HG03159 (cell line): Measurements from ENCODE around the gene ADAMTSL3.
A peak's percentile ranks its signal among the peaks of the same experiment; 100 is the strongest.
"Not testable (repeated sequence)": the region's sequence is repeated elsewhere in the genome, so short reads cannot be mapped to it uniquely, and the experiment has no call there.

Experiments used
- ATAC-seq: cut with Tn5 transposase; IDR thresholded peaks from one replicate; pipeline ENCODE4 v1.9.1; 2021; ENCODE audit warnings: mild to moderate bottlenecking, moderate library complexity; ENCODE audit not compliant: unreplicated experiment

The ADAMTSL3 gene

GRCh38 chr15:84006421-84006820, 352.5 kb downstream of the ADAMTSL3 start:
- no peak for ATAC-seq

GRCh38 chr15:84009616-84010015, 355.7 kb downstream of the ADAMTSL3 start:
- ATAC-seq: no peak

GRCh38 chr15:84010246-84010645, 356.3 kb downstream of the ADAMTSL3 start:
- ATAC-seq: no peak

- no peak for ATAC-seq
Observed at GRCh38 chr15:84016371-84016770, 362.4 kb downstream of the ADAMTSL3 start.

DNA sequence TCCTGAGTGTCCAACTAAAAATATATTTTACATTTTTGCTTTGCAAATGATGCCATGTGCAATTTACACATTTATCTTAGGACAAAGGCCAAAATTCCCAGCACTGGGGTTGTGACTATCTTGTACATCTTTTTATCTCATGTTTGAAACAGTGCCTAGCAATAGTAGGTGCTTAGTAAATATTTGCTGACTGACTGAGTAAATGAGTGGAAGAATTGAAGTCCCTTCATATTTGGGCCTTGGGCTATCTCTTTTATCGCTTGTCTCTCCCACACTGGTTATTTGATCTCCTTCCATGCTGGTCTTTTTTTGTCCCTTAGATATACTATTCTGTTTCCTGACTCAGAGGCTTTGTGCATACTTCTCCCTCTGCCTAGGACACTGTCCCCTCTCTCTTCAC, 368.6 kb downstream of the ADAMTSL3 start:
- ATAC-seq: no peak

DNA sequence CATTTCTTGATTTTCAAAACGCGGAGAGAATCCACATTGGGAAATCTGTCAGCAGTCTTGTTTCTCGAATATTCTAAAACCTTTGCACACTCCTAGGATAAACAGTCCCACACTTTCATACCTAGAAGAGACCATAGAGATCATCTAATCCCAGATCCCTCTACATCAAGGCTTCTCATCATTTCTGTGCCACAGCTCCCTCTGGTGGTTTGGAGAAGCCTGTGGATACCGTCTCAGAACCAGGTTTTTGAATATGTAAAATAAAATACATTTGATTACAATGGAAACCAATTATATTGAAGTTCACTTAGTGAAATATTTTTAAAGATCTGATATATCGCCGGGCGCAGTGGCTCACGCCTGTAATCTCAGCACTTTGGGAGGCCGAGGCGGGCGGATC, 369.7 kb downstream of the ADAMTSL3 start:
- no peak for ATAC-seq

GRCh38 chr15:84033793-84034553, 380.1 kb downstream of the ADAMTSL3 start:
- ATAC-seq: no peak

DNA sequence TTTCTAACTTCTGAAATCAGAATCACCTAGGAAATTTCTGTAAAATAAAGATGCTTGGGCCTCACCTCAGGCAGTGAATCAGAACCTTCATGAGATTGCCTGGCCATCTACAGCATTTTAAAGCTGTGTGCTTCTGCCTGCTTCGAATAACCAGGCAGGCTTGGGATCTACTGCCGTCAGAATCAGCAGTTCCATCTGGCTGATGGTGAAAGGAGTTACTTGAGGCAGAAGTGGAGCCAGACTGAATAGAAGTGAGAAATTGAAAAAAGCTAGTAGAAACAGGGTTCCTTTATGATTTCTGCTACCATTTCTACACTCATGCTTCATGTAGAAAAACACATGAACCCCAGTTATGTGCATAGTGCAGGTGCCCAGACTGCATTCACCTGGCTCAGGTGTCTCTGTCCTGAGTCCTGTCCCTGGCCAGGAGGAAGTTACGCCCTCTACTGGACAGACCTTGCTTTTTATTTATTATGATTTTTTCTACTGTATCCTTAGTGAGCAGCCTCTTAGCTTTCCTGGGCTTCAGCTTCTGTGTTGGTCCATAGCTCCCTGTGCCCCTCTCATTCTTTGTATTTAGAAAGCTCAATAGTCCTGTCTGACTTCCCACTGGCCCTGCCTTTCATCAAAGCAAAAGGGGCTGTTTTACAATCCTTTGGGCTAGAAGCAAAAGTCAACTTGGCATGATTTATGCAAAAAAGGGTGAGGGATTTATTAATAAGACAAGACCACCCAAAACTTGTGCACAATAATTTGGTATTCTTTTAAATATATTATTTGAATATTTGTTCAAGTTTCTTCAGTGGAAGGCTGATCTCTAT, 380.9 kb downstream of the ADAMTSL3 start:
- no peak for ATAC-seq

- peak; percentile 71 for ATAC-seq
Observed at GRCh38 chr15:84035399-84035766, 381.5 kb downstream of the ADAMTSL3 start.

DNA sequence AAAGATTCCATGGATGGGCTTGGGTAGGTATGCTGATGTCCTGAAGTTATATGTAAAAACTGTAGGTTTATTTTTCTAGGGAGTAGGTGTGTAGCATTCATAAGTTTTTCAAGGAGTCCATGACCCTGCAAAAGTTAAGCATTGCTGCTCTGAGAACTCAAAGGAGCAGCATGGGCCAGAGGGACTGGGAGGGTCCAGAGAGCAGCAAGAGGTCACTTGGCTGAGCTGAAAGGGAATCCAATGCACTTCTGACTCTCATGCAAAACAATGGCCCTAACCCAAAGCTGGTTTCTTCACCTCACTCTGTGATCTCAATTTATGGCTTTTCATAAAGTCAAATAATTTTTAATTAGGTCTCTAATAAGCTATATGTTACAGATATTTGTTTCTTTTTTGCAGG, 383.4 kb downstream of the ADAMTSL3 start:
- no peak for ATAC-seq

DNA sequence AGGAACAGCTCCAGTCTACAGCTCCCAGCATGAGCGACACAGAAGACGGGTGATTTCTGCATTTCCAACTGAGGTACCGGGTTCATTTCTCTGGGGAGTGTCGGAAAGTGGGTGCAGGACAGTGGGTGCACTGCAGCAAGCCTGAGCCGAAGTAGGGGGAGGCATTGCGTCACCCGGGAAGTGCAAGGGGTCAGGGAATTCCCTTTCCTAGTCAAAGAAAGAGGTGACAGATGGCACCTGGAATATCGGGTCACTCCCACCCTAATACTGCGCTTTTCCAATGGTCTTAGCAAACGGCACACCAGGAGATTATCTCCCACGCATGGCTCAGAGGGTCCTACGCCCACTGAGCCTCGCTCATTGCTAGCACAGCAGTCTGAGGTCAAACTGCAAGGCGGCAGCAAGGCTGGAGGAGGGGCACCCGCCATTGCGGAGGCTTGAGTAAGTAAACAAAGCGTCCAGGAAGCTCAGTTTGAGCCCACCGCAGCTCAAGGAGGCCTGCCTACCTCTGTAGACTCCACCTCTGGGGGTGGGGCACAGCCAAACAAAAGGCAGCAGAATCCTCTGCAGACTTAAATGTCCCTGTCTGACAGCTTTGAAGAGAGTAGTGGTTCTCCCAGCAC, 388.6 kb downstream of the ADAMTSL3 start:
- not testable (repeated sequence) for ATAC-seq

GRCh38 chr15:84046064-84046637, 392.2 kb downstream of the ADAMTSL3 start:
- no peak for ATAC-seq

DNA sequence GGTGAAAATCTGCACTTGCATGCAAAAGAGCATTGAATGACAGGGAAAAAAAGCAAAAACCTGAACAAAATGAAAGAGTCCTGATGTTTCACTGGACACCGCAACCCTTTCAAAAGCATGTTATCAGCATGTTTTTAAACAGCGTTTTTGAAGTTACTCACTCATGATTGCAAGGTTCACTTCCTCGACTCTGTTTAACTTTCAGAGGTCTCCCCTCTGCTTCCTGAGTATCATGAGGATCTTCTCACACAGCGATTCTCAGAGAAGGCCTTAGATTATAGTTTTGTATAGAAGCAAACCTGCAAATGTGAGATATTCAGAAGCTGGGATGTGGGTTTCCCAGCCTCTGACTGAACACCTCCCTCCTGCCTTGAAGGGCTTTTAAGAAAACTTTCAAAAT, 395.6 kb downstream of the ADAMTSL3 start:
- ATAC-seq: not testable (repeated sequence)

DNA sequence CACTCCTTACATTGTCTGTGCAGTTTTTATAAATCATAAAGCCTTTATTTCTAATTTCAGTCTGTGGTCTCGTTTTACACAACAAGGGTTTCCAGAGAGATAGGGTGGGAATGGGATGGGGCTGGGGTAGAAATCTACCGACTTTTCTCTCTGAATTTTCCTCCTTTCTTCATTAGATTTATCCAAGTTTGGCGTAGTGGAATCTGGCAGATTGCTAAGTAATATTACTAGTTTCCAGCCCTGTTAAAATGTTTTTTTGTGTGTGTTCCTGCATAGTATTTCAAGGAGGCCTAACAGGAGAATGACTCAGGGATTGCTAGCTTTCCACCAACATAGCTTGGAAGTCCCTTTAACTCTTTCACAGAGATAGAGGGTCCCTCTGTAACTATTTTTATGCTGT, 396.2 kb downstream of the ADAMTSL3 start:
- ATAC-seq: no peak

DNA sequence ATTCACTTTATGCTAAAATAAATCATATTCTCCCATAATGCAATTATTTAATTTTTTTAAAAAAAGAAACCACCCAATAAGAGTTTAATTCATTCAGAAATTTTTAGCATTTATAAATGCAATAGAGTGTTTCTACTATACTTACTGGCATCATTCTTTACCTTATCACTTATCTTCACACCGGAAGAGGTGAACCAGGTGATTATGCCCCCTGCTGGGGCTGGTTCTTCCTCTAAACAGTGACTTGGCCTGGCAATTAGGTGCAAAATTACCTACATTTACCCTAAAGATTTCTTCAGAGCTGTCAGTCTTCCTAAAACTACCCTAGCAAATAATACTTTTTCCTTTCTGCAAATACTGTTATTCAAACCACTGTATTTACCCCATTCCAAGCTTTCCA, 397.2 kb downstream of the ADAMTSL3 start:
- not testable (repeated sequence) for ATAC-seq

DNA sequence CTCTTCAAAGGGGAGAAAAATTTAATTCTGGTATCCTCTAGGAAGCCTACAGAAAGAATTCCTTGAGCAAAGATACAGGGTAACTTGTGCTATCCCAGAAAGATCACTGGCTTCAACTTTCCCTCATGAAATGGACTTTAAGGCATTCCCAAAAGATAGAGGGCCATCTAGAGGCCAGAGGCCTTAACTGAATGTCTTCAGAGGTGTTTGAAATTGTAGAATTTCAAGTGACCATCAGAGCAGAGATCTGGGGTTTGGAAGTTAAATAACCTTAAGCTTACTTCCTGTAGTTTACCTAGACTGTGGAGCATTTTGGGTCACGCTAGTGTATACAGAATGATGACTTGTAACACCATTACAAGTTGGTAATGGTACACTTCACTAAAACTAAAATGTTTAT, 400.6 kb downstream of the ADAMTSL3 start:
- not testable (repeated sequence) for ATAC-seq

GRCh38 chr15:84057714-84058331, 403.9 kb downstream of the ADAMTSL3 start:
- ATAC-seq: no peak

GRCh38 chr15:84063674-84064073, 409.8 kb downstream of the ADAMTSL3 start:
- not testable (repeated sequence) for ATAC-seq

- ATAC-seq: not testable (repeated sequence)
Observed at GRCh38 chr15:84068674-84069073, 414.8 kb downstream of the ADAMTSL3 start.

DNA sequence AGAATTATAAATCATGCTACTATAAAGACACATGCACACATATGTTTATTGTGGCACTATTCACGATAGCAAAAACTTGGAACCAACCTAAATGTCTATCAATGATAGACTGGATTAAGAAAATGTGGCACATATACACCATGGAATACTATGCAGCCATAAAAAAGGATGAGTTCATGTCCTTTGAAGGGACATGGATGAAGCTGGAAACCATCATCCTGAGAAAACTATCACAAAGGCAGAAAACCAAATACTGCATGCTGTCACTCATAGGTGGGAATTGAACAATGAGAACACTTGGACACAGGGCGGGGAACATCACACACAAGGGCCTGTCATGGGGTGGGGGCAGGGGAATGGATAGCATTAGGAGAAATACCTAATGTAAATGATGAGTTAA, 424.1 kb downstream of the ADAMTSL3 start:
- not testable (repeated sequence) for ATAC-seq

DNA sequence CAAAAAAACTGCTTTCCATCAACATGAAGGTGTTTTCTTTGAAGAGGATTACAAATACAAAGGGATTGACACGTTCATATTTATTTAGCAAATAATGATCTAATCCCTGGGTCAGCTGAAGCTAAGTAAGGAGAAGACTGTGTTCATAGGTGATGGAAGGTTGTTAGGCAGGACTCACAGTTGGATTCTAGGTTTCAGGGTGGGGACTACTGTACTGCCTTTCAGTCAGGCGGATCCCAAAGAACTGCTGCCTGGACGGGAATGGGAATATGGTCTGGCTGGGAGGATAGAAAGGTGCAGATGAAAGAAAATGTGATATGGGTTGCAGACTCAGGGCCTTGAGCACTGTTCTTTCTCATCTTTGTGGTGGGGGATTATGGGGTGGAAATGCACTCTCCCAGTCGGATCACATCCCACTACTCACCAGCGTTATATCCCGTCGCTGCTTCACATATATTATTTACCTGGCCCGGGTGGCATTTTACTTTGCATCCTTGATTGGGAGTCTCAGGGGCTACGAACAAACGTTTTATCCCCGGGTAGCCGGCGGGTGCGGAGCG, 425.5 kb downstream of the ADAMTSL3 start:
- not testable (repeated sequence) for ATAC-seq
